Ovary (tissue), 9 donors: ENCODE measurements around the gene TMEM54. TPM values are rescaled to one million over a fixed set of nuclear protein-coding genes. Genes with fewer than 3 reads are reported as not detected.
A peak's percentile ranks its signal among the peaks of the same experiment; 100 is the strongest.

Experiments used
- DNase-seq, 5 donors: peaks; one replicate each; pipeline ENCODE4 v3.0.0-alpha.2; 2019 to 2020
- H3K27ac ChIP-seq, 2 donors: fragments of 200-600 bp; one replicate each; pipeline versions ENCODE4 v1.5.1 to v1.8.0; 2019 to 2022
- H3K27me3 ChIP-seq: fragments of 200-600 bp; one replicate; pipeline ENCODE4 v1.8.0; 2022
- H3K36me3 ChIP-seq: fragments of 200-600 bp; sonication (generic); one replicate; pipeline ENCODE4 v1.5.1; 2019
- H3K4me1 ChIP-seq: one replicate; pipeline ENCODE4 v1.8.1; 2013; ENCODE audit warnings: mild to moderate bottlenecking, moderate library complexity; ENCODE audit not compliant: insufficient read depth
- H3K4me3 ChIP-seq: fragments of 200-600 bp; sonication (generic); one replicate; pipeline ENCODE4 v1.5.1; 2017
- H3K9me3 ChIP-seq, 2 donors: fragments of 200-600 bp in 1 of 2; sonication (generic) in 1 of 2; one replicate each; pipeline versions ENCODE4 v1.5.1 to v1.8.1; 2013 to 2019; ENCODE audit warnings: mild to moderate bottlenecking in 1 of 2, moderate library complexity in 1 of 2
- EP300 ChIP-seq: sonication (generic); formaldehyde crosslinking; IDR thresholded peaks from one replicate; pipeline ENCODE4 v1.6.1; 2017; ENCODE audit warnings: antibody characterized with exemption
- POLR2A ChIP-seq: fragments of 450-650 bp; IDR thresholded peaks from one replicate; pipeline ENCODE4 v1.6.1; 2017; ENCODE audit warnings: antibody characterized with exemption, mild to moderate bottlenecking, moderate library complexity
- WGBS, 3 donors: extraction: QIAGEN DNeasy Blood & Tissue Kit in 1 of 3; methylation state at CpG; one replicate each; pipeline versions ENCODE4 v1.1.5 to v1.1.7; 2013 to 2017; 5-methylcytosine and 5-hydroxymethylcytosine counted together
- intact Hi-C, 4 donors: fragments of 100-400 bp; cut with DNase I; formaldehyde crosslinking; loops; one replicate each; pipeline versions ENCODE4 v1.11.0 to v1.15.1; 2022 to 2023
- polyA plus RNA-seq, 2 donors: library from polyadenylated mRNA; stranded (reverse); fragments of 200-250 nt in 1 of 2; fragments of 350-450 nt in 1 of 2; fragmentation: Illumina TruSeq in 1 of 2; extraction: RNeasy Lipid Tissue Mini Kit (QIAGEN cat#74804) in 1 of 2; gene quantifications; one replicate each; pipeline ENCODE4 v1.2.3, GENCODE V29; 2013 to 2014
- total RNA-seq, 7 donors: library from RNA; depleted of rRNA in 2 of 7; stranded (reverse); fragments of >200 nt in 2 of 7; fragmentation: NEBNext Ultra II Directional in 3 of 7; extraction: Animal tissue kit (Norgen Biotek cat#: 25700) in 3 of 7; gene quantifications; one replicate each; pipeline versions ENCODE4 v1.1.0 to v1.2.4, GENCODE V29; 2016 to 2023
- TF ChIP-seq, protein P1 (sequence below), 3 donors: fragments of 450-650 bp in 2 of 3; fragments of 200-600 bp in 1 of 3; IDR thresholded peaks; one replicate each; pipeline versions ENCODE4 v1.5.1 to v1.8.0; 2016 to 2022; ENCODE audit warnings: antibody characterized with exemption in 3 of 3, mild to moderate bottlenecking in 1 of 3
- donor health status: DM: no; HTN: no; CAD: no; lungs with moderate emphysema.
- donor health status: DM: no; HTN: no; CAD: no.
- donor health status: Bipolar disorder and iron deficiency.
- donor health status: DM: yes; HTN: yes; CAD: no.
- donor health status: DM: no; HTN: no; CAD: no.
- donor health status: DM: yes; HTN: yes; CAD: no.

The TMEM54 gene
- total and polyA plus RNA-seq, 9 donors = 0.85 to 64.0 (median 23.3) TPM

DNA sequence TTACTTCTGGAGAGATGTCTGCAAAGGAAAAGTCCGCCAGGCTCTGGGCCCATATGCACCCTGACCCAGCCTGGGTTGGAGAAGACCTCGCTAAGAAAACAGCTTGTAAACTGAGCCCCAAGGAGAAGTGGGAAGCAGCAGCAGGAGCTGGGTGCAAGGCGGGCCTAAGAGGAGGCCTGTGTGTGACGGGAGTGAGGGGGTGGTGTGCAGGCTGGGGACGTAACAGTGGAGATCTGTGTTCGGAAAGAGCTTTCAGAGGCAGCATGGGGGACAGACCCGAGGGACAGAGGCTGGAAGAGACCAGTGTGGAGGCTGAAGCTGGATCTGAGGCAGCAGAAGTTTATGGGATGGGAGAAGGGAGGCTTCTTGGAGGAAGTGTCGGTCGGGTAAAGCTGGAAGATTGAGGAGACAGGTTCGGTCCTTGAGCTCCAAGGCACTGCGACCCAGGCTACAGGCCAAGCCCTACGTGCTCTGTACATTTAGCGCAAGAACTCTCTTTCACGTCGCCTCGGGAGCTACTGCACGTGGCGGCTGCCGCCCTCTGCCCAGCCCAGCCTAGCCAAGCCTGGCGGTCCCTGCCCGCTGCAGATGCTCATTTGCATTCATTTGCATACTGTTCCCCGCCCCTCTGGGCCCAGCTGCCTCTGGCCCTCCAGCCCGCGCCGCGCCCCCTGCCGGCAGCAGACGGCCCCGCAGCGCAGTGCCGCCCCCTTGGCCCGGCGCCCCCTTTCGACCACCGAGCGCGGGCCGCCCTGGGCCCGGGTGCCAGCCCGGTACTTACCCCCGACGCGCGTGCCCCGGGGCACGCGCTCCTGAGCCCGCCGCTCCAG is 8.6 kb downstream of the TMEM54 start:
- 15 to 17% (median 17%) methylated on average over 47 to 49 of the region's 49 CpGs for WGBS, 3 donors
- Histone ChIP-seq H3K9me3 (no peaks in the 10 kb centered on the region), H3K36me3 (no peaks in the 10 kb centered on the region), H3K27ac (no peak overlapping the region), H3K4me3 (peak overlapping the region; percentile 35), H3K4me1 (peaks cover 2% of the 10 kb centered on the region), H3K27me3 (no peaks in the 10 kb centered on the region)
- intact Hi-C loops = no loop called here
- TF ChIP-seq, protein P1, sequence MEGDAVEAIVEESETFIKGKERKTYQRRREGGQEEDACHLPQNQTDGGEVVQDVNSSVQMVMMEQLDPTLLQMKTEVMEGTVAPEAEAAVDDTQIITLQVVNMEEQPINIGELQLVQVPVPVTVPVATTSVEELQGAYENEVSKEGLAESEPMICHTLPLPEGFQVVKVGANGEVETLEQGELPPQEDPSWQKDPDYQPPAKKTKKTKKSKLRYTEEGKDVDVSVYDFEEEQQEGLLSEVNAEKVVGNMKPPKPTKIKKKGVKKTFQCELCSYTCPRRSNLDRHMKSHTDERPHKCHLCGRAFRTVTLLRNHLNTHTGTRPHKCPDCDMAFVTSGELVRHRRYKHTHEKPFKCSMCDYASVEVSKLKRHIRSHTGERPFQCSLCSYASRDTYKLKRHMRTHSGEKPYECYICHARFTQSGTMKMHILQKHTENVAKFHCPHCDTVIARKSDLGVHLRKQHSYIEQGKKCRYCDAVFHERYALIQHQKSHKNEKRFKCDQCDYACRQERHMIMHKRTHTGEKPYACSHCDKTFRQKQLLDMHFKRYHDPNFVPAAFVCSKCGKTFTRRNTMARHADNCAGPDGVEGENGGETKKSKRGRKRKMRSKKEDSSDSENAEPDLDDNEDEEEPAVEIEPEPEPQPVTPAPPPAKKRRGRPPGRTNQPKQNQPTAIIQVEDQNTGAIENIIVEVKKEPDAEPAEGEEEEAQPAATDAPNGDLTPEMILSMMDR (IDR thresholded peaks at IDR 0.05) = peak in 2 of 3 donors; percentile 54 to 56
- no peak for TF ChIP-seq EP300
- peak in 3 of 5 donors; percentile 39 to 62 (median 59) for DNase-seq

DNA sequence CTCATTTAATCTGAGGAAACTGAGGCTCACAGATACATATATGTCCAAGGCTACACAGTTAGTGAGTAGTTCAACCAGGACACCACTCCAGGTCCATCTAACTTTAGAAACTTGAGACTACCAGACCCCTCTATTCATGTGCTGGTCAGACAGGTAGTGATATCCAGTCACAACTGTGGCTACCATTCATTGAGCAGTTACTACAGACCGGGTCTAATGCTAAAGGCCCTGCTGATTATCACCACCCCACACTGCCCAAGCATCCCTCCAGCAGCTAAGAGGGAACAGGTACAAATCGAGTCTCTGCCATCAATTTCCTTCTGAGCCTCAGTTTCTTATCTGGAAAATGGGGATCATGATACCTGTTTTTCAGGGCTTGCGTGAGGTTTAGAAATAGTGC is 9.6 kb downstream of the TMEM54 start:
- no peak overlapping the region for H3K4me3 ChIP-seq
- H3K9me3 ChIP-seq = no peaks in the 10 kb centered on the region
- WGBS, 3 donors = 93 to 96% (median 94%) methylated on average over 3 of the region's 3 CpGs
- H3K27me3 ChIP-seq = no peaks in the 10 kb centered on the region
- no peaks in the 10 kb centered on the region for H3K36me3 ChIP-seq
- intact Hi-C loops = no loop called here
- DNase-seq = no peak
- TF ChIP-seq POLR2A (no peak), EP300 (no peak)
- TF ChIP-seq, protein P1 (IDR thresholded peaks at IDR 0.05) = no peak
- no peak overlapping the region for H3K27ac ChIP-seq
- H3K4me1 ChIP-seq = peaks cover 2% of the 10 kb centered on the region

DNA sequence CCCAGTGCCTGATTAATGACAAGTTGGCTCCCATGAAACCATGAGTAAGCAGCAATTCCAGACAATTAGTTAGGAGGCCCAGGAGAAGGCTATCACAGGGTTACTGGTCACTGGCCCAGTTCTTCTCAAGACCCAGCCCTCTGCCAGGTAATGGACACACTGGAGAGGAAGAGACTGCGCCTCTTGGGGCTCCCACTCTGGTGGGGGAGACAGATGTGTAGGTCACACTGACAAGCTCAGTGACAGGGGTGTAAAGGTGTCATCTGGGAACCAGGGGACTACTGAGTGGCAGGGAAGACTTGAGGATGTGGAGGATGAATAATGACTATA is 10.0 kb downstream of the TMEM54 start:
- Histone ChIP-seq H3K36me3 (no peaks in the 10 kb centered on the region), H3K9me3 (no peaks in the 10 kb centered on the region), H3K4me3 (no peak overlapping the region), H3K27me3 (no peaks in the 10 kb centered on the region), H3K4me1 (peaks cover 2% of the 10 kb centered on the region), H3K27ac (no peak overlapping the region)
- TF ChIP-seq POLR2A = no peak
- TF ChIP-seq EP300 = no peak
- TF ChIP-seq, protein P1 (IDR thresholded peaks at IDR 0.05) = no peak
- intact Hi-C loops = no loop called here
- peak in 1 of 5 donors; percentile 6 for DNase-seq
- WGBS, 3 donors = 95 to 100% (median 100%) methylated on average over 1 of the region's 1 CpG

DNA sequence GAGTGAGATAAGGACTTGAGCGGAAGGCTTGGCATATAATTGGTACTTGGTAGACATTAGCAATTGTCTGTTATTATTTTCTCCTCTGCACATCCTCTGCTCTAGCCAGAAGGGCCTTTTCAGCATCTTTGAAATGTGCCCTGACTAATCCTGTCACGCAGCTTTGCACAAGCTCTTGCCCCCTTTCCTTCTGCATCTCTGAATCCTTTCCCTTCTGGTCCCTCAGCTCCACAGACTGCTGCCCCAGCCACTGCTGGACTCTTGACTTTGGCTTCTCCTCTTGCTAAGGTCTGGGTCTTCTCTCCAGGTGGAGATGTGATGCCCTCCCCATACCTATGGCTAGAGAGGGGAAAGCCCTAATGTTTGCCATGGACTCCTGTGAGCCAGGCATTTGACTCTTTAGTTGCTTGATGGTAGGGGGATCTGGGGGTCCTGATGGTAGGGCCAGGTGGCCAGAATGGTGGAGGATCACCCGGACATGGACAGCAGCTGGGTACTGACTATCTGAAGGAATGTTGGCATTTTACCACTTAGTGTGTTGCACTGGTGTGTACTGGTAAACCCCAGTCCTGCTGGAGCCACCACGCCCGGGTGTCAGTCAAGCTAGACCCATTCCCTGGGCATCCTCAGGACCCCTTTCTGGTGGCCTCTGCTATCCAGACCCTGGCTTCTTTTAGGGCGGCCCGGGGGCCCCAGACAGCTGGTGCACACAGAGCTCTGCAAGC is 10.5 kb downstream of the TMEM54 start:
- peak in 1 of 5 donors; percentile 15 for DNase-seq
- H3K27me3 ChIP-seq = no peaks in the 10 kb centered on the region
- intact Hi-C loops = no loop called here
- H3K36me3 ChIP-seq = no peaks in the 10 kb centered on the region
- H3K4me3 ChIP-seq = no peak overlapping the region
- H3K27ac ChIP-seq = no peak overlapping the region
- no peak for TF ChIP-seq EP300
- TF ChIP-seq, protein P1 (IDR thresholded peaks at IDR 0.05) = no peak
- TF ChIP-seq POLR2A = no peak
- 84 to 87% (median 86%) methylated on average over 7 of the region's 7 CpGs for WGBS, 3 donors
- no peaks in the 10 kb centered on the region for H3K9me3 ChIP-seq
- H3K4me1 ChIP-seq = peaks cover 2% of the 10 kb centered on the region
